ENCODE measurements around the gene DCAF7.

Gene DCAF7

DNA sequence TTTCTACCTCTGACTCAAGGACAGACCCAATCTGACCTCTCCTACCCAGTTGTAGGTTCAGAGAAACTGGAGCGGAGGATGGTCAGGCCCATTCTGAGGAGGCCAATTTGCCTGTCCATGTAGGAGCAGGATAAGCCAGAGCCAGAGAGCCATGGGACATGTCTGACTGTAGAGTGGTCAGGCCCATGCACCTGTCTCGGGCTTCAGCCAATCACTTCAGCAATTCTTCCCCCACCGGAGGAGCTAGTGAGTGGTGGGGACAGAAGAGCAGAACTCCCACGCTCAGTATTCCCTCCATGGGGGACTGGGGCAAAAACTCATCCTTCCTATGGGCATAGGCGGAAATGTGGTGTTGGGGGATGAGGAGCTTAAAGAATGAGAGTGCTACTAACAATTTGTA is 14.3 kb downstream of the DCAF7 start:
- H3K9ac ChIP-seq = no peak overlapping the region
- H3K4me1 ChIP-seq = no peaks in the 10 kb centered on the region
- no peaks in the 10 kb centered on the region for H3K9me3 ChIP-seq (ENCODE audit: control insufficient read depth, low read length)
- no peak overlapping the region for H3K27ac ChIP-seq
- H3K36me3 ChIP-seq (ENCODE audit: control insufficient read depth, insufficient read depth, low read length) = no peaks in the 10 kb centered on the region
- no peak overlapping the region for H3K4me3 ChIP-seq (ENCODE audit: low read depth, low read length)
- TF ChIP-seq, protein P1, sequence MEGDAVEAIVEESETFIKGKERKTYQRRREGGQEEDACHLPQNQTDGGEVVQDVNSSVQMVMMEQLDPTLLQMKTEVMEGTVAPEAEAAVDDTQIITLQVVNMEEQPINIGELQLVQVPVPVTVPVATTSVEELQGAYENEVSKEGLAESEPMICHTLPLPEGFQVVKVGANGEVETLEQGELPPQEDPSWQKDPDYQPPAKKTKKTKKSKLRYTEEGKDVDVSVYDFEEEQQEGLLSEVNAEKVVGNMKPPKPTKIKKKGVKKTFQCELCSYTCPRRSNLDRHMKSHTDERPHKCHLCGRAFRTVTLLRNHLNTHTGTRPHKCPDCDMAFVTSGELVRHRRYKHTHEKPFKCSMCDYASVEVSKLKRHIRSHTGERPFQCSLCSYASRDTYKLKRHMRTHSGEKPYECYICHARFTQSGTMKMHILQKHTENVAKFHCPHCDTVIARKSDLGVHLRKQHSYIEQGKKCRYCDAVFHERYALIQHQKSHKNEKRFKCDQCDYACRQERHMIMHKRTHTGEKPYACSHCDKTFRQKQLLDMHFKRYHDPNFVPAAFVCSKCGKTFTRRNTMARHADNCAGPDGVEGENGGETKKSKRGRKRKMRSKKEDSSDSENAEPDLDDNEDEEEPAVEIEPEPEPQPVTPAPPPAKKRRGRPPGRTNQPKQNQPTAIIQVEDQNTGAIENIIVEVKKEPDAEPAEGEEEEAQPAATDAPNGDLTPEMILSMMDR (IDR thresholded peaks at IDR 0.05) = no peak
- H2AFZ ChIP-seq = no peak overlapping the region
- no peak overlapping the region for H3K4me2 ChIP-seq (ENCODE audit: low read length)
- no peaks in the 10 kb centered on the region for H3K27me3 ChIP-seq (ENCODE audit: control insufficient read depth, insufficient read depth, low read length)
- peaks cover 54% of the 10 kb centered on the region for H3K79me2 ChIP-seq

DNA sequence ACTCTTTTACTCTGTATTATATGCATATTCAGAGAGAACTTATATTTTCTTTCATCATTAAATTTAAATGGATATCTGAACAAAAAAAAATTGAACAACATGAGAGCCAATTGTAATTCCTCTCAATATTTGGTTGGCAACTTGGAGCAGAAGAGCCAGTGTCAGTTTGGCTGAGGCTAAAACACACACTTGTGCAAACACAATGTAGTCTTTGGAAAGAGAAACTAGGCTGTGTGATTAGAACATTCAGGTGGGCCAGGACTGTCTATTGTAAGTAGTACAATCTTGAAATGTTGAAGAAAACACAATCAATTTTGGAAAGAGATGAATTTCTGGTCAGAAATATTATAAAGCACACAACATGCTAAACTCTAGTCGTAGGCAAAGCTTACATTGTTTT is 17.0 kb downstream of the DCAF7 start:
- no peak overlapping the region for H3K4me2 ChIP-seq (ENCODE audit: low read length)
- H3K27me3 ChIP-seq (ENCODE audit: control insufficient read depth, insufficient read depth, low read length) = no peaks in the 10 kb centered on the region
- H2AFZ ChIP-seq = no peak overlapping the region
- no peaks in the 10 kb centered on the region for H3K9me3 ChIP-seq (ENCODE audit: control insufficient read depth, low read length)
- TF ChIP-seq, protein P1 (IDR thresholded peaks at IDR 0.05) = no peak
- H3K9ac ChIP-seq = no peak overlapping the region
- peaks cover 5% of the 10 kb centered on the region for H3K4me1 ChIP-seq
- no peak overlapping the region for H3K27ac ChIP-seq
- H3K79me2 ChIP-seq = peaks cover 58% of the 10 kb centered on the region
- no peak overlapping the region for H3K4me3 ChIP-seq (ENCODE audit: low read depth, low read length)
- H3K36me3 ChIP-seq (ENCODE audit: control insufficient read depth, insufficient read depth, low read length) = no peaks in the 10 kb centered on the region

DNA sequence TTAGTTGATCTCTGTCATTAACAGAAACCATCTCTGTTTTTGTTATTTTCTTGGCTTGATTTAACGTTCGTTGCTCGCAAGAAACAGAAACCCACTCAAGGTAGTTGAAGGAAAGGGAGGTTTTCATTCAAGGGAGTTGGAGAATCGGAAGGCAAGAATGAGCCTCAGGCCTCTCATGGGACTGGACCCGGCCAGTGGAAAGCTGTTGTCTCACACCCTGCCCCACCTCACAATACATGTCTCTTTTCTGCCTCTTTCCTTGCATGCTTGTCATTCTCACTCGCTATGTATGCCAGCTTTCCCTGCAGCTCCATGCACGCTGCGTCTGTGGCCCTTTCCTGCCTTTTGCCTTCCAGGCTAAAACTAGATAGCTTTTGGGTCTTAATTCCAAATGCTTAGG is 18.3 kb downstream of the DCAF7 start:
- H3K27ac ChIP-seq = no peak overlapping the region
- no peaks in the 10 kb centered on the region for H3K36me3 ChIP-seq (ENCODE audit: control insufficient read depth, insufficient read depth, low read length)
- H3K4me3 ChIP-seq (ENCODE audit: low read depth, low read length) = no peak overlapping the region
- peaks cover 5% of the 10 kb centered on the region for H3K4me1 ChIP-seq
- no peak overlapping the region for H2AFZ ChIP-seq
- H3K4me2 ChIP-seq (ENCODE audit: low read length) = no peak overlapping the region
- peaks cover 60% of the 10 kb centered on the region for H3K79me2 ChIP-seq
- no peak overlapping the region for H3K9ac ChIP-seq
- TF ChIP-seq, protein P1 (IDR thresholded peaks at IDR 0.05) = no peak
- no peaks in the 10 kb centered on the region for H3K9me3 ChIP-seq (ENCODE audit: control insufficient read depth, low read length)
- no peaks in the 10 kb centered on the region for H3K27me3 ChIP-seq (ENCODE audit: control insufficient read depth, insufficient read depth, low read length)

DNA sequence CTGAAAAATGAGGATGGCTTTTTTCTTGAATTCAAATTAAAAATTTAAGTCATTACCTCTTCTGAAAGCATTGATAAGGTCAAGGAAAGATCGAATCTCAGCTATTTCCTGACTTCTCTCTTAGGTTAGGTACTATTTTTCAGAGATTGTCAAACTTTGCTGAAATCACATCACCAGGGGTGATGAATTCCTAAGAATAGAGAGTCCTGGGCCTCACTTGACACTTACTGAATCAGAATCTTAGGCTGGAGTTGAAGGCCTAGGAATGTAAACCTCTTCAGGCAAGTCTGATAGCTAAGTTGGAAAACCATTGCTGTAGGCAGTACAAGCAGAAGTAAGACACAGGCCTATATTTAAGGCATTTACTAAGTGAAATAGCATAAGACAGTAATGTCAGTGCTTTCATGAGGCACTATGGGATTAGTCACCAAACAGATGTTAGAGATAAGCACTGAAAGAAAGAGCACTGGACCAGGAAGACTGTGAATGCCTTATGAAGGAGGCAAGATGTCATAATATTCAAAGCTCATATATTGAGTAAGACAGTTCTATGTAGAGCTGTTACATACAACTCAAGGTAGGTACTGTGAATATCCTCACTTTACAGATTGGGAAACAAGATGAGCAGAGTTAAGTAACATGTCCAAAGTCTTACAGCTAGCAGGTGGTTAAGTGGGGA is 21.5 kb downstream of the DCAF7 start:
- Histone ChIP-seq H3K79me2 (peaks cover 44% of the 10 kb centered on the region), H3K4me2 (ENCODE audit: low read length) (no peak overlapping the region), H3K27ac (no peak overlapping the region), H3K27me3 (ENCODE audit: control insufficient read depth, insufficient read depth, low read length) (no peaks in the 10 kb centered on the region), H3K4me3 (ENCODE audit: low read depth, low read length) (no peak overlapping the region), H3K9ac (no peak overlapping the region), H3K36me3 (ENCODE audit: control insufficient read depth, insufficient read depth, low read length) (no peaks in the 10 kb centered on the region), H3K9me3 (ENCODE audit: control insufficient read depth, low read length) (no peaks in the 10 kb centered on the region), H3K4me1 (peaks cover 8% of the 10 kb centered on the region), H2AFZ (no peak overlapping the region)
- TF ChIP-seq, protein P1 (IDR thresholded peaks at IDR 0.05) = no peak

DNA sequence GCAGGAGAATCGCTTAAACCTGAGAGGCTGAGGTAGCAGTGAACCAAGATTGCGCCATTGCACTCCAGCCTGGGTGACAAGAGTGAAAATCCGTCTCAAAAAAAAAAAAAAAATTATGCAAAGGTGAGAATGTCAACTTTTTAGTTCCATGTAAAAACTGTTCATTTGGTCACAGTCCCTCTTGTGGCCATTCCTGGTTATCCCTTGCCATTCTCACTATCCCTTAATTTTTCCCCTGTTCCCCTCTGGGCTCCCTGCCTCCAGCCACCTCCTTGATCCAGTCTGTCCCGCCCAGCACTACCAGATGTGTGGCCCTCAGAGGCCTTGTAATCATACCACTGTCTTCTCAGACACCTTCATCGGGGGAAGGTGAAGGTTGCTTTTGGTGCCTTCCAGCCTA is 23.4 kb downstream of the DCAF7 start:
- H3K4me2 ChIP-seq (ENCODE audit: low read length) = no peak overlapping the region
- peaks cover 12% of the 10 kb centered on the region for H3K4me1 ChIP-seq
- H3K27ac ChIP-seq = no peak overlapping the region
- no peaks in the 10 kb centered on the region for H3K36me3 ChIP-seq (ENCODE audit: control insufficient read depth, insufficient read depth, low read length)
- peaks cover 36% of the 10 kb centered on the region for H3K79me2 ChIP-seq
- H3K9me3 ChIP-seq (ENCODE audit: control insufficient read depth, low read length) = no peaks in the 10 kb centered on the region
- no peak overlapping the region for H3K4me3 ChIP-seq (ENCODE audit: low read depth, low read length)
- TF ChIP-seq, protein P1 (IDR thresholded peaks at IDR 0.05) = peak; percentile 30
- no peak overlapping the region for H2AFZ ChIP-seq
- H3K27me3 ChIP-seq (ENCODE audit: control insufficient read depth, insufficient read depth, low read length) = no peaks in the 10 kb centered on the region
- H3K9ac ChIP-seq = no peak overlapping the region
